ENCODE data around the gene RANBP10. TPM values are rescaled to one million over a fixed set of nuclear protein-coding genes. Genes with fewer than 3 reads are reported as not detected.

RANBP10 gene
- total and polyA plus RNA-seq, 7 experiments from 2014 or later, result 9.3 to 26.6 (median 23.8) TPM

- no peaks in the 10 kb centered on the region for H3K27me3 Mint-ChIP-seq
- ChIA-PET POLR2A (interaction anchor here (0.6 kb wide), 1 partner anchor 30 kb away, joined by 3 read pairs; the partner anchor contains the start of gene CARMIL2), CTCF (interaction anchor here (1.7 kb wide), 1 partner anchor 154 kb away, joined by 7 read pairs; no protein-coding TSS in a partner anchor)
- peak overlapping the region in 2 of 9 donors; percentile 21 to 86 for H3K27ac Mint-ChIP-seq
- no peaks in the 10 kb centered on the region for H3K9me3 Mint-ChIP-seq
- H3K4me1 Mint-ChIP-seq, result peaks cover 0 to 12% (median 0%) of the 10 kb centered on the region in 7 donors
- ATAC-seq (no peak), DNase-seq (no peak)
- no peaks in the 10 kb centered on the region for H3K27me3 ChIP-seq (ENCODE audit: control insufficient read depth in 2 of 2, insufficient read depth in 2 of 2, low read length in 2 of 2)
- no peak overlapping the region for H3K4me3 Mint-ChIP-seq
- H3K36me3 Mint-ChIP-seq, result no peaks in the 10 kb centered on the region
- peaks cover 0 to 12% (median 0%) of the 10 kb centered on the region in 3 experiments for H3K36me3 ChIP-seq (ENCODE audit: control insufficient read depth in 2 of 3, insufficient read depth in 3 of 3, low read length in 3 of 3)
- no peak overlapping the region for H3K27ac ChIP-seq (ENCODE audit: low read depth, low read length)
- intact Hi-C loops (cut with micrococcal nuclease), result no loop called here
- H3K4me1 ChIP-seq (ENCODE audit: control insufficient read depth in 2 of 2, insufficient read depth in 2 of 2, low read length in 2 of 2), result no peaks in the 10 kb centered on the region
- H3K9me3 ChIP-seq (ENCODE audit: control insufficient read depth in 2 of 3, low read length in 3 of 3), result no peaks in the 10 kb centered on the region
- no peak overlapping the region for H3K4me3 ChIP-seq (ENCODE audit: low read length)
These were observed 130.8 kb downstream of the RANBP10 start for GRCh38 chr16:67675579-67675935.

- CTCF ChIA-PET, result interaction anchor here (0.7 to 9.1 kb wide), 3 partner anchors 10 to 134 kb away, joined by 3 to 85 read pairs (median 3); no protein-coding TSS in a partner anchor
- Histone ChIP-seq H3K4me3 (ENCODE audit: low read length) (no peak overlapping the region), H3K27me3 (ENCODE audit: control insufficient read depth in 2 of 2, insufficient read depth in 2 of 2, low read length in 2 of 2) (no peaks in the 10 kb centered on the region), H3K9me3 (ENCODE audit: control insufficient read depth in 2 of 3, low read length in 3 of 3) (no peaks in the 10 kb centered on the region), H3K36me3 (ENCODE audit: control insufficient read depth in 2 of 3, insufficient read depth in 3 of 3, low read length in 3 of 3) (peaks cover 0 to 12% (median 0%) of the 10 kb centered on the region in 3 experiments), H3K27ac (ENCODE audit: low read depth, low read length) (no peak overlapping the region), H3K4me1 (ENCODE audit: control insufficient read depth in 2 of 2, insufficient read depth in 2 of 2, low read length in 2 of 2) (no peaks in the 10 kb centered on the region)
- Mint-ChIP-seq H3K27me3 (no peaks in the 10 kb centered on the region), H3K36me3 (no peaks in the 10 kb centered on the region), H3K27ac (peak overlapping the region in 2 of 9 donors; percentile 64 to 86), H3K4me1 (peaks cover 0 to 12% (median 0%) of the 10 kb centered on the region in 7 donors), H3K4me3 (no peak overlapping the region), H3K9me3 (no peaks in the 10 kb centered on the region)
- DNase-seq (no peak), ATAC-seq (no peak)
- intact Hi-C loops (cut with micrococcal nuclease), result no loop called here
- POLR2A ChIA-PET, result interaction anchor here (0.6 kb wide), 1 partner anchor 30 kb away, joined by 3 read pairs; the partner anchor contains the start of gene CARMIL2
These were observed 131.3 kb downstream of the RANBP10 start for GRCh38 chr16:67674851-67675578.

- H3K9me3 Mint-ChIP-seq, result no peaks in the 10 kb centered on the region
- ChIA-PET CTCF (interaction anchor here (0.6 to 9.1 kb wide), 7 partner anchors 11 to 777 kb away, joined by 3 to 85 read pairs (median 3); no protein-coding TSS in a partner anchor), POLR2A (interaction anchor here (0.6 kb wide), 1 partner anchor 10 kb away, joined by 3 read pairs; no protein-coding TSS in a partner anchor)
- DNase-seq, result no peak
- intact Hi-C loops (cut with micrococcal nuclease), result loop anchor here (2.0 kb wide), 2 partner anchors 45 to 191 kb away; partner anchors contain the start of gene GFOD2 (in 1 of the 2)
- no peaks in the 10 kb centered on the region for H3K27me3 ChIP-seq (ENCODE audit: control insufficient read depth in 2 of 2, insufficient read depth in 2 of 2, low read length in 2 of 2)
- H3K4me1 Mint-ChIP-seq, result peaks cover 0 to 12% (median 0%) of the 10 kb centered on the region in 7 donors
- peaks cover 0 to 12% (median 0%) of the 10 kb centered on the region in 3 experiments for H3K36me3 ChIP-seq (ENCODE audit: control insufficient read depth in 2 of 3, insufficient read depth in 3 of 3, low read length in 3 of 3)
- H3K27me3 Mint-ChIP-seq, result no peaks in the 10 kb centered on the region
- peak; percentile 24 for ATAC-seq
- no peaks in the 10 kb centered on the region for H3K36me3 Mint-ChIP-seq
- no peak overlapping the region for H3K4me3 Mint-ChIP-seq
- H3K9me3 ChIP-seq (ENCODE audit: control insufficient read depth in 2 of 3, low read length in 3 of 3), result no peaks in the 10 kb centered on the region
- H3K27ac Mint-ChIP-seq, result peak overlapping the region in 8 of 9 donors; percentile 42 to 67 (median 61)
- no peak overlapping the region for H3K4me3 ChIP-seq (ENCODE audit: low read length)
- H3K4me1 ChIP-seq (ENCODE audit: control insufficient read depth in 2 of 2, insufficient read depth in 2 of 2, low read length in 2 of 2), result no peaks in the 10 kb centered on the region
- no peak overlapping the region for H3K27ac ChIP-seq (ENCODE audit: low read depth, low read length)
These were observed 132.4 kb downstream of the RANBP10 start for GRCh38 chr16:67673712-67674580.

Other genes starting within 250 kb of the RANBP10 start
- gene CTCF, start 244.0 kb downstream of the RANBP10 start, total RNA-seq, result 10 to 100 TPM; 51.4 to 78.6 (median 67.3) TPM
- 10 to 100 TPM; 49.8 to 59.8 TPM for gene CTCF, start 244.0 kb downstream of the RANBP10 start, polyA plus RNA-seq
- gene CARMIL2, start 161.4 kb downstream of the RANBP10 start, total RNA-seq, result 100 to 1,000 TPM; 140 to 245 (median 215) TPM
- 10 to 100 TPM; 12.7 to 28.7 TPM for gene CARMIL2, start 161.4 kb downstream of the RANBP10 start, polyA plus RNA-seq
- 10 to 100 TPM; 29.3 to 44.1 (median 34.4) TPM for gene ACD, start 146.3 kb downstream of the RANBP10 start, total RNA-seq
- gene ACD, start 146.3 kb downstream of the RANBP10 start, polyA plus RNA-seq, result 10 to 100 TPM; 25.4 to 33.2 TPM
- 10 to 100 TPM in 1 of 5 experiments, 1 to 10 TPM in 4; 4.5 to 11.2 (median 4.7) TPM for gene PARD6A, start 145.6 kb downstream of the RANBP10 start, total RNA-seq
- gene PARD6A, start 145.6 kb downstream of the RANBP10 start, polyA plus RNA-seq, result 10 to 100 TPM in 1 of 2 donors, 1 to 10 TPM in 1; 9.3 to 15.1 TPM
- 1 to 10 TPM; 4.9 to 8.3 (median 7.8) TPM for gene ENKD1, start 139.8 kb downstream of the RANBP10 start, total RNA-seq
- gene ENKD1, start 139.8 kb downstream of the RANBP10 start, polyA plus RNA-seq, result 1 to 10 TPM; 1.1 to 2.5 TPM
- 1 to 10 TPM; 4.3 to 6.4 (median 4.7) TPM for gene C16orf86, start 139.7 kb downstream of the RANBP10 start, total RNA-seq
- gene C16orf86, start 139.7 kb downstream of the RANBP10 start, polyA plus RNA-seq, result 1 to 10 TPM; 3.5 to 5.7 TPM
- gene GFOD2, start 87.2 kb downstream of the RANBP10 start, total RNA-seq, result 10 to 100 TPM in 3 of 5 experiments, 1 to 10 TPM in 2; 6.3 to 13.4 (median 11.4) TPM
- gene GFOD2, start 87.2 kb downstream of the RANBP10 start, polyA plus RNA-seq, result 10 to 100 TPM in 1 of 2 donors, 1 to 10 TPM in 1; 4.6 to 14.6 TPM
- 1 to 10 TPM in 1 of 5 experiments, under 1 TPM in 4; 0.24 to 1.1 (median 0.54) TPM for gene TSNAXIP1, start 329 bp upstream of the RANBP10 start, total RNA-seq
- gene TSNAXIP1, start 329 bp upstream of the RANBP10 start, polyA plus RNA-seq, result not detected
- 10 to 100 TPM; 29.0 to 62.7 (median 44.6) TPM for gene THAP11, start 35.8 kb upstream of the RANBP10 start, total RNA-seq
- gene THAP11, start 35.8 kb upstream of the RANBP10 start, polyA plus RNA-seq, result 100 to 1,000 TPM; 134 to 204 TPM
- 100 to 1,000 TPM in 1 of 5 experiments, 10 to 100 TPM in 4; 34.7 to 125 (median 40.4) TPM for gene NUTF2, start 40.4 kb upstream of the RANBP10 start, total RNA-seq
- 100 to 1,000 TPM in 1 of 2 donors, 10 to 100 TPM in 1; 98.0 to 118 TPM for gene NUTF2, start 40.4 kb upstream of the RANBP10 start, polyA plus RNA-seq
- gene CENPT, start 41.1 kb upstream of the RANBP10 start, total RNA-seq, result 100 to 1,000 TPM in 3 of 5 experiments, 10 to 100 TPM in 2; 56.7 to 128 (median 100) TPM
- 10 to 100 TPM; 11.8 to 22.7 TPM for gene CENPT, start 41.1 kb upstream of the RANBP10 start, polyA plus RNA-seq
- gene EDC4, start 66.5 kb upstream of the RANBP10 start, total RNA-seq, result 100 to 1,000 TPM; 103 to 166 (median 122) TPM
- gene EDC4, start 66.5 kb upstream of the RANBP10 start, polyA plus RNA-seq, result 10 to 100 TPM; 34.8 to 52.4 TPM
- gene NRN1L, start 78.3 kb upstream of the RANBP10 start, total RNA-seq, result 1 to 10 TPM; 1.1 to 6.4 (median 3.2) TPM
- gene NRN1L, start 78.3 kb upstream of the RANBP10 start, polyA plus RNA-seq, result not detected
- 10 to 100 TPM; 18.0 to 28.5 (median 23.3) TPM for gene PSKH1, start 86.7 kb upstream of the RANBP10 start, total RNA-seq
- gene PSKH1, start 86.7 kb upstream of the RANBP10 start, polyA plus RNA-seq, result 10 to 100 TPM; 20.7 to 34.0 TPM
- gene CTRL, start 125.3 kb upstream of the RANBP10 start, total RNA-seq, result 10 to 100 TPM in 2 of 5 experiments, 1 to 10 TPM in 3; 7.9 to 15.1 (median 9.3) TPM
- gene CTRL, start 125.3 kb upstream of the RANBP10 start, polyA plus RNA-seq, result 1 to 10 TPM; 1.3 to 2.5 TPM
- gene PSMB10, start 130.3 kb upstream of the RANBP10 start, total RNA-seq, result 100 to 1,000 TPM; 101 to 370 (median 142) TPM
- gene PSMB10, start 130.3 kb upstream of the RANBP10 start, polyA plus RNA-seq, result 100 to 1,000 TPM; 522 to 542 TPM
- gene LCAT, start 137.6 kb upstream of the RANBP10 start, total RNA-seq, result 10 to 100 TPM in 4 of 5 experiments, 1 to 10 TPM in 1; 9.4 to 23.6 (median 19.6) TPM
- gene LCAT, start 137.6 kb upstream of the RANBP10 start, polyA plus RNA-seq, result 1 to 10 TPM in 1 of 2 donors, under 1 TPM in 1; 0.33 to 1.5 TPM
- 10 to 100 TPM; 22.8 to 44.4 (median 31.3) TPM for gene SLC12A4, start 162.1 kb upstream of the RANBP10 start, total RNA-seq
- 1 to 10 TPM; 3.8 to 8.0 TPM for gene SLC12A4, start 162.1 kb upstream of the RANBP10 start, polyA plus RNA-seq
- gene DPEP3, start 173.9 kb upstream of the RANBP10 start, total RNA-seq, result 1 to 10 TPM in 4 of 5 experiments, under 1 TPM in 1; 0.10 to 2.3 (median 1.6) TPM
- under 1 TPM; 0.37 to 0.44 TPM for gene DPEP3, start 173.9 kb upstream of the RANBP10 start, polyA plus RNA-seq
- 100 to 1,000 TPM in 2 of 5 experiments, 10 to 100 TPM in 3; 26.7 to 159 (median 85.1) TPM for gene DPEP2, start 192.9 kb upstream of the RANBP10 start, total RNA-seq
- gene DPEP2, start 192.9 kb upstream of the RANBP10 start, polyA plus RNA-seq, result 10 to 100 TPM; 54.3 to 57.7 TPM
- gene DPEP2NB, start 209.4 kb upstream of the RANBP10 start, total RNA-seq, result not detected
- gene DPEP2NB, start 209.4 kb upstream of the RANBP10 start, polyA plus RNA-seq, result not detected
- 10 to 100 TPM; 15.5 to 19.9 (median 19.1) TPM for gene DDX28, start 216.7 kb upstream of the RANBP10 start, total RNA-seq
- gene DDX28, start 216.7 kb upstream of the RANBP10 start, polyA plus RNA-seq, result 10 to 100 TPM; 52.1 to 67.7 TPM
- 10 to 100 TPM; 13.6 to 25.9 (median 18.3) TPM for gene DUS2, start 216.7 kb upstream of the RANBP10 start, total RNA-seq
- 10 to 100 TPM in 1 of 2 donors, 1 to 10 TPM in 1; 8.7 to 13.7 TPM for gene DUS2, start 216.7 kb upstream of the RANBP10 start, polyA plus RNA-seq

All from naive thymus-derived CD4-positive, alpha-beta T cell (primary cell).